Breast epithelium (tissue), 3 donors: ENCODE measurements around the gene RREB1.

Experiments used
- POLR2A ChIP-seq: fragments of 450-650 bp; IDR thresholded peaks from one replicate; pipeline ENCODE4 v1.6.1; 2016; ENCODE audit warnings: antibody characterized with exemption, mild to moderate bottlenecking, moderate library complexity
- POLR2AphosphoS5 ChIP-seq, 3 donors: sonication (generic); formaldehyde crosslinking; IDR thresholded peaks; one replicate each; pipeline ENCODE4 v1.6.1; 2017; ENCODE audit warnings: antibody characterized with exemption in 3 of 3
- TF ChIP-seq, protein P1 (sequence below), 3 donors: fragments of 450-650 bp; IDR thresholded peaks; one replicate each; pipeline ENCODE4 v1.5.1; 2016 to 2017; ENCODE audit warnings: antibody characterized with exemption in 3 of 3, mild to moderate bottlenecking in 3 of 3, moderate library complexity in 3 of 3

DNA sequence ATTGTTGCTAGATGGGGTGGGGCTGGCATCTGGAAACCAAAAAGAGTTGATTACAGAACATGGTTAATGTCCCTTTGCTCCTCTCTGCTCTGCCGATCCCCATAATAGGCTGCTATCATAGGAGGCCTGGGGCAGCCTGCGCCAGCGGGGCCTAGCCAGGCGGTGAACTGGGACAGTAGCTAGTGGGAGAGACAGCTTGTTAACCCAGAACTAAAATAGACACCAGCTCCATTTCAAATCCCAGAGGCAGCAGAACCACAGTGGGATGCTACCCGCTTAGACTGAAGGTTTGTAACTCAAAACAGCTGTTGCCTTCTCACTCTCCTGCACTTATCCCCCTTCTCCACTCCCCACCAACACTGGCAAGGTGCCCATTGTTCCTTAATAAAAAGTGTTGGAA, 106.7 kb downstream of the RREB1 start:
- TF ChIP-seq, protein P1, sequence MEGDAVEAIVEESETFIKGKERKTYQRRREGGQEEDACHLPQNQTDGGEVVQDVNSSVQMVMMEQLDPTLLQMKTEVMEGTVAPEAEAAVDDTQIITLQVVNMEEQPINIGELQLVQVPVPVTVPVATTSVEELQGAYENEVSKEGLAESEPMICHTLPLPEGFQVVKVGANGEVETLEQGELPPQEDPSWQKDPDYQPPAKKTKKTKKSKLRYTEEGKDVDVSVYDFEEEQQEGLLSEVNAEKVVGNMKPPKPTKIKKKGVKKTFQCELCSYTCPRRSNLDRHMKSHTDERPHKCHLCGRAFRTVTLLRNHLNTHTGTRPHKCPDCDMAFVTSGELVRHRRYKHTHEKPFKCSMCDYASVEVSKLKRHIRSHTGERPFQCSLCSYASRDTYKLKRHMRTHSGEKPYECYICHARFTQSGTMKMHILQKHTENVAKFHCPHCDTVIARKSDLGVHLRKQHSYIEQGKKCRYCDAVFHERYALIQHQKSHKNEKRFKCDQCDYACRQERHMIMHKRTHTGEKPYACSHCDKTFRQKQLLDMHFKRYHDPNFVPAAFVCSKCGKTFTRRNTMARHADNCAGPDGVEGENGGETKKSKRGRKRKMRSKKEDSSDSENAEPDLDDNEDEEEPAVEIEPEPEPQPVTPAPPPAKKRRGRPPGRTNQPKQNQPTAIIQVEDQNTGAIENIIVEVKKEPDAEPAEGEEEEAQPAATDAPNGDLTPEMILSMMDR (IDR thresholded peaks at IDR 0.05) = no peak
- TF ChIP-seq POLR2A (no peak), POLR2AphosphoS5 (IDR thresholded peaks at IDR 0.05) (no peak)
